GM12878 (cell line): ENCODE data around the gene CTSA. TPM values are rescaled to one million over a fixed set of nuclear protein-coding genes. Genes with fewer than 3 reads are reported as not detected.

ENCODE experiments used
- BCL11A ChIP-seq: IDR thresholded peaks from 2 replicates; pipeline ENCODE4 v1.6.1; 2011; ENCODE audit warnings: low read depth, low read length
- KAT2A ChIP-seq: conservative IDR thresholded peaks from 2 replicates; pipeline ENCODE4 v1.6.1; 2011; ENCODE audit warnings: low read depth, low read length; ENCODE audit not compliant: control insufficient read depth
- NRF1 ChIP-seq: conservative IDR thresholded peaks from 2 replicates; pipeline ENCODE4 v1.6.1; 2011; ENCODE audit warnings: mild to moderate bottlenecking, low read depth, low read length, improper control_type of control experiment
- SMARCA5 ChIP-seq: fragments of 450-650 bp; IDR thresholded peaks from 2 replicates; pipeline ENCODE4 v1.6.1; 2017; ENCODE audit warnings: mild to moderate bottlenecking
- ZBED1 ChIP-seq: IDR thresholded peaks from 2 replicates; pipeline ENCODE4 v1.6.1; 2016; ENCODE audit warnings: borderline replicate concordance
- polyA plus RNA-seq, 11 experiments: library from polyadenylated mRNA; depleted of rRNA in 4 of 11; unstranded in 6 of 11; stranded (reverse) in 5 of 11; fragments of >200 nt; fragmentation: Nextera tagmentation in 4 of 11; fragmentation: Illumina TruSeq in 1 of 11; extraction: Ambion mirVana in 4 of 11; extraction: Trizol in 1 of 11; gene quantifications; 1 replicate in 1 of 11; 2 replicates in 10 of 11; pipeline versions ENCODE4 v1.2.1 to v1.2.3, GENCODE V29; 2011 to 2016; ENCODE audit warnings: inconsistent platforms in 2 of 11, missing spikeins in 2 of 11, low read depth in 1 of 11
- total RNA-seq, 4 experiments: library from RNA; depleted of rRNA in 3 of 4; stranded (reverse); fragments of >200 nt in 3 of 4; fragmentation: Illumina TruSeq in 1 of 4; extraction: Trizol in 1 of 4; gene quantifications; 2 replicates each; pipeline versions ENCODE4 v1.2.1 to v1.2.3, GENCODE V29; 2013 to 2021
- TF ChIP-seq, protein P1 (sequence below): fragments of 450-650 bp; IDR thresholded peaks from 2 replicates; pipeline ENCODE4 v1.6.1; 2017; ENCODE audit warnings: low read depth, mild to moderate bottlenecking, moderate library complexity
- TF ChIP-seq, protein P2 (sequence below): fragments of 450-650 bp; IDR thresholded peaks from 2 replicates; pipeline ENCODE4 v1.6.1; 2017; ENCODE audit warnings: borderline replicate concordance
- TF ChIP-seq, protein P3 (sequence below): IDR thresholded peaks from 2 replicates; pipeline ENCODE4 v1.6.1; 2012; ENCODE audit warnings: mild to moderate bottlenecking, low read depth, low read length

The CTSA gene
- total and polyA plus RNA-seq, 10 of the 15 experiments (the other 5 are each of a cell fraction or from before 2014, with no cell fraction given) = 7.1 to 67.0 (median 36.2) TPM

DNA sequence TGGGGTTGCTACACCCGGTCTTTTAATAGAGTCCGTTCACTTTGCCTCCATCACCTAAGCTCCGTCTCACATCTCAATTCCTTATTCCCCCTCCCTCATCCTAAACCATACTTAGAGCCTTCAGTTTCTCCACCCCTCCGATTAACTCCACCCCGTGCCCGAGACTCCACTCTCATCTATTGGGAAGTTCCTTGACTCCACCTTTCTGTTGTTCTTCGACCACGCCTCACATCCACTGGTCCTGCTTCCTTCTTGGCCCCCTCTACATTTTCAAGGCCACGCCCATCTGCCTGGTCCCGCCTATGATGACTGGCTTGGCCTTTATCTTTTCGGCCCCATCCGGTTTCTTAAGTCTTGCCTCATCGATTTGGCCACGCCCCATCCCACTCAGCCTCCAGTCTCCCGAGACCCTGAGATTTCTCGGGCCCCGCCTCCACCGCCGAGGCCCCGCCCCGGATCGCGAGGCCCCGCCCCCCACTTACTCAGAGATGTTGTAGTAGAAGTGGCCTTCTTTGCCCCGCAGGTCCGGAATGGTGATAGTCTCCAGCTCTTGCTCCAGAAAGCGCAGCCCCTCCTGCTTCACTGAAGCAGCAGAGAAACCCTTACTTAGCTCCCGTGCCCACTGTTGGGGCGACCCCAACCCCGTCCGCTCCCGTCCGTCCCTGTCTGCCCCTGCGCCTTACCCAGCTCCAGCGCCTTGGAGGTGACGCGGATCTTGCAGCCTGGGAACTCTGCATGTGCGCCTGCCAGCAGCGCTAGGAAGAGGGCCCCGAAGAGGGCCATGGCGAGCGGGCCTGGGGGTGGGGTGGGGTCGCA lies 19.7 kb downstream of the CTSA start (continued):
- TF ChIP-seq, protein P1, sequence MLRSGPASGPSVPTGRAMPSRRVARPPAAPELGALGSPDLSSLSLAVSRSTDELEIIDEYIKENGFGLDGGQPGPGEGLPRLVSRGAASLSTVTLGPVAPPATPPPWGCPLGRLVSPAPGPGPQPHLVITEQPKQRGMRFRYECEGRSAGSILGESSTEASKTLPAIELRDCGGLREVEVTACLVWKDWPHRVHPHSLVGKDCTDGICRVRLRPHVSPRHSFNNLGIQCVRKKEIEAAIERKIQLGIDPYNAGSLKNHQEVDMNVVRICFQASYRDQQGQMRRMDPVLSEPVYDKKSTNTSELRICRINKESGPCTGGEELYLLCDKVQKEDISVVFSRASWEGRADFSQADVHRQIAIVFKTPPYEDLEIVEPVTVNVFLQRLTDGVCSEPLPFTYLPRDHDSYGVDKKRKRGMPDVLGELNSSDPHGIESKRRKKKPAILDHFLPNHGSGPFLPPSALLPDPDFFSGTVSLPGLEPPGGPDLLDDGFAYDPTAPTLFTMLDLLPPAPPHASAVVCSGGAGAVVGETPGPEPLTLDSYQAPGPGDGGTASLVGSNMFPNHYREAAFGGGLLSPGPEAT = no peak
- TF ChIP-seq BCL11A = no peak
- TF ChIP-seq, protein P2, sequence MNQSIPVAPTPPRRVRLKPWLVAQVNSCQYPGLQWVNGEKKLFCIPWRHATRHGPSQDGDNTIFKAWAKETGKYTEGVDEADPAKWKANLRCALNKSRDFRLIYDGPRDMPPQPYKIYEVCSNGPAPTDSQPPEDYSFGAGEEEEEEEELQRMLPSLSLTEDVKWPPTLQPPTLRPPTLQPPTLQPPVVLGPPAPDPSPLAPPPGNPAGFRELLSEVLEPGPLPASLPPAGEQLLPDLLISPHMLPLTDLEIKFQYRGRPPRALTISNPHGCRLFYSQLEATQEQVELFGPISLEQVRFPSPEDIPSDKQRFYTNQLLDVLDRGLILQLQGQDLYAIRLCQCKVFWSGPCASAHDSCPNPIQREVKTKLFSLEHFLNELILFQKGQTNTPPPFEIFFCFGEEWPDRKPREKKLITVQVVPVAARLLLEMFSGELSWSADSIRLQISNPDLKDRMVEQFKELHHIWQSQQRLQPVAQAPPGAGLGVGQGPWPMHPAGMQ = no peak
- TF ChIP-seq, protein P3, sequence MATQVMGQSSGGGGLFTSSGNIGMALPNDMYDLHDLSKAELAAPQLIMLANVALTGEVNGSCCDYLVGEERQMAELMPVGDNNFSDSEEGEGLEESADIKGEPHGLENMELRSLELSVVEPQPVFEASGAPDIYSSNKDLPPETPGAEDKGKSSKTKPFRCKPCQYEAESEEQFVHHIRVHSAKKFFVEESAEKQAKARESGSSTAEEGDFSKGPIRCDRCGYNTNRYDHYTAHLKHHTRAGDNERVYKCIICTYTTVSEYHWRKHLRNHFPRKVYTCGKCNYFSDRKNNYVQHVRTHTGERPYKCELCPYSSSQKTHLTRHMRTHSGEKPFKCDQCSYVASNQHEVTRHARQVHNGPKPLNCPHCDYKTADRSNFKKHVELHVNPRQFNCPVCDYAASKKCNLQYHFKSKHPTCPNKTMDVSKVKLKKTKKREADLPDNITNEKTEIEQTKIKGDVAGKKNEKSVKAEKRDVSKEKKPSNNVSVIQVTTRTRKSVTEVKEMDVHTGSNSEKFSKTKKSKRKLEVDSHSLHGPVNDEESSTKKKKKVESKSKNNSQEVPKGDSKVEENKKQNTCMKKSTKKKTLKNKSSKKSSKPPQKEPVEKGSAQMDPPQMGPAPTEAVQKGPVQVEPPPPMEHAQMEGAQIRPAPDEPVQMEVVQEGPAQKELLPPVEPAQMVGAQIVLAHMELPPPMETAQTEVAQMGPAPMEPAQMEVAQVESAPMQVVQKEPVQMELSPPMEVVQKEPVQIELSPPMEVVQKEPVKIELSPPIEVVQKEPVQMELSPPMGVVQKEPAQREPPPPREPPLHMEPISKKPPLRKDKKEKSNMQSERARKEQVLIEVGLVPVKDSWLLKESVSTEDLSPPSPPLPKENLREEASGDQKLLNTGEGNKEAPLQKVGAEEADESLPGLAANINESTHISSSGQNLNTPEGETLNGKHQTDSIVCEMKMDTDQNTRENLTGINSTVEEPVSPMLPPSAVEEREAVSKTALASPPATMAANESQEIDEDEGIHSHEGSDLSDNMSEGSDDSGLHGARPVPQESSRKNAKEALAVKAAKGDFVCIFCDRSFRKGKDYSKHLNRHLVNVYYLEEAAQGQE = no peak
- no peak for TF ChIP-seq NRF1
- TF ChIP-seq KAT2A = no peak
- no peak for TF ChIP-seq SMARCA5
- no peak for TF ChIP-seq ZBED1
